ENCODE measurements around the gene SLC25A24. TPM values are rescaled to one million over a fixed set of nuclear protein-coding genes. Genes with fewer than 3 reads are reported as not detected.

SLC25A24 gene
- 25.3 to 37.6 TPM (median 32.6 TPM) in 5 replicates for total RNA-seq (2022; extraction: Qiagen RNA extraction; ENCODE audit: low read depth)

DNA sequence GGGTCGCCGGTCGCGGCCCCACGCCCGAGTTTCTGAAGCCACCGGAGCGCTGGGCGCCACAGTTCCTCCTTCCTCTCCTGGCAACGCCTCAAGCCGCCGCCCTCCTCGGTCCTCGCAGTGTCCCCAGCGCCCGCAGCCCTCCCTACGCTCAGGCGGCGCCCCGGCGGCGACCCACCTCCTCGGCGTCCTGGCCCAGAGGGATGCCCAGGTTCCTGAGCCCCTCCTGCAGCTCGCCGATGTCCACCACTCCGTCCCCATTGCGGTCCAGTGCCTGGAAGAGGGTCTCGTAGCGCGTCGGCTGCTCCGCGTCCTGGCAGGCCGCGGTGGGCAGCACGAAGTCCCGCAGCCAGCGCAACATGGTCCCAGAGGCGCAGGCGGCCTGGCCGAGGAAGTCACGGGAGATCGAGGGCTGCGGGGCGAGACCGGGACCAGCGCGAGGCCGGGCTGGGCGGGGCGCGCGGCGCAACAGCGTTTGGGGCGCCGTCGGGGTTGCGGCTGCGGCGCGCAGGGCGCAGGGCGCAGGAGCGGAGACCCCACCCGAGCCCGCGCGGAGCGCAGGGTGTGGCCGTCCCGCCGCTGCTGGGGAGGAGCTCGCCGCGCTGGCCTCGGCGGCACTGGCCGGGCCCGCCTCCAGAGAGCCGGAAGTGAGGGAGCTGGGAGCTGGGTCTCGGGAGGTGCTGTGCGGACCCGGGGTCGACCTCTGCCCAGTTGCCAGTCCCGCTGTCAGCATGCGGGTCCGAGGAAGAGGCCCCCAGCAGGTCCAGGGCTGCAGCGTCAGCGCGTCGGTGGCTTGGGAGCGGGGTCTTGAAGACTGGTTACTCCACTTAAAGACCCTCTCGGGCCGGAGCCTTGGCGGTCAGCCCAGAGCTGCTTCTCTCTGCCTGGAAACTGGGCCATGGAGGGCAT is at the start of gene SLC25A24:
Gene SLC25A24 (minus strand): TSS at position 563 of the 906 bp plus-strand sequence. CDS start 205 bp downstream, at position 358.

DNA sequence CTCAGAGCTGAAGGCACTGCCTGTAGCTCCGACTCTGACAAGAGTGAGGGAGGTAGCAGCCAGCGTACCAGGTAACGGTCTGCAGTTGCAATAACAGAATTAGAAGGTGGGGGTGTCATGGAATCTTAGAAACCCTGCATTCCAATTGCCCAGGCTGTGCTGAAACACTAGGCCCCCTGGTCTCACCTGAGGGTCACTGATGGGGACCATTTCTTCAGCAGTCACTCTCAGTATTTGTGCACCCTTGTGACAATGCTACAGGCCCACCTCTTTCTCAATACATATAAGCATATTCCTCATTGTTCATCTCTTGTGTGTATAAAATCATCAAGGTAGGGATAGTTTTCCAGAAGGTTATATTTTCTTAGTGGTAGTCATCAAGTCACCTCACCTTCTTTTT is 43.8 kb upstream of the SLC25A24 start, which contains the start of gene NBPF4:
Gene NBPF4 (minus strand): TSS at position 101 of the 400 bp plus-strand sequence. CDS start 315 bp downstream, outside the sequence.

Other genes with a start within 250 kb of the SLC25A24 start
- 1.5 to 2.9 TPM (median 1.7 TPM) in 5 replicates for gene VAV3, start 235.2 kb downstream of the SLC25A24 start, total RNA-seq (2022; extraction: Qiagen RNA extraction; ENCODE audit: low read depth)
- 0.14 to 0.25 TPM (median 0.25 TPM) in 5 replicates for gene NBPF4, start 43.7 kb upstream of the SLC25A24 start, total RNA-seq (2022; extraction: Qiagen RNA extraction; ENCODE audit: low read depth)
- not detected in 5 replicates for gene NBPF6, start 250.0 kb upstream of the SLC25A24 start, total RNA-seq (2022; extraction: Qiagen RNA extraction; ENCODE audit: low read depth)